Amniotic epithelial cell (primary cell): ENCODE measurements around the gene NDRG3.

Source experiments
- DNase-seq: peaks from one replicate; pipeline ENCODE4 v3.0.0-alpha.2; 2010; ENCODE audit warnings: low read depth

NDRG3 gene

GRCh38 chr20:36745927-36746659 lies at the start of gene NDRG3:
Gene NDRG3, minus strand, starts transcription at chr20:36746090. Its CDS starts 24,355 bp downstream, at chr20:36721735.
- DNase-seq = peak; percentile 88

GRCh38 chr20:36794116-36794474 lies 48.2 kb upstream of the NDRG3 start:
- no peak for DNase-seq

GRCh38 chr20:36793294-36794115 lies 47.6 kb upstream of the NDRG3 start:
- no peak for DNase-seq

GRCh38 chr20:36792422-36792821 lies 46.5 kb upstream of the NDRG3 start:
- peak; percentile 62 for DNase-seq

GRCh38 chr20:36791862-36792261 lies 46.0 kb upstream of the NDRG3 start:
- no peak for DNase-seq

- no peak for DNase-seq
These were observed 40.8 kb upstream of the NDRG3 start for GRCh38 chr20:36786663-36787062.

GRCh38 chr20:36786246-36786645 lies 40.4 kb upstream of the NDRG3 start:
- DNase-seq = no peak

GRCh38 chr20:36785308-36785707 lies 39.4 kb upstream of the NDRG3 start:
- no peak for DNase-seq

GRCh38 chr20:36784900-36785299 lies 39.0 kb upstream of the NDRG3 start:
- DNase-seq = peak; percentile 68

- DNase-seq = no peak
These were observed 38.2 kb upstream of the NDRG3 start for GRCh38 chr20:36784116-36784515.

GRCh38 chr20:36779656-36780025 lies 33.8 kb upstream of the NDRG3 start:
- DNase-seq = no peak

GRCh38 chr20:36778831-36779655 lies 33.2 kb upstream of the NDRG3 start:
- DNase-seq = no peak

GRCh38 chr20:36777576-36777975 lies 31.7 kb upstream of the NDRG3 start:
- DNase-seq = no peak

GRCh38 chr20:36777167-36777566 lies 31.3 kb upstream of the NDRG3 start:
- DNase-seq = no peak

GRCh38 chr20:36775826-36776225 lies 29.9 kb upstream of the NDRG3 start:
- DNase-seq = no peak

GRCh38 chr20:36775196-36775595 lies 29.3 kb upstream of the NDRG3 start:
- no peak for DNase-seq

GRCh38 chr20:36773597-36774390 lies 27.9 kb upstream of the NDRG3 start, which contains the start of gene DSN1:
Gene DSN1, minus strand, starts transcription at chr20:36773763. Its CDS starts 2,305 bp downstream, at chr20:36771458.
- peak; percentile 88 for DNase-seq

GRCh38 chr20:36773107-36773596 lies 27.3 kb upstream of the NDRG3 start:
- DNase-seq = no peak

- no peak for DNase-seq
These were observed 24.8 kb upstream of the NDRG3 start for GRCh38 chr20:36770680-36771079.

- peak; percentile 67 for DNase-seq
These were observed 23.0 kb upstream of the NDRG3 start for GRCh38 chr20:36768768-36769430.

GRCh38 chr20:36761125-36761524 lies 15.2 kb upstream of the NDRG3 start:
- no peak for DNase-seq
